ENCODE results near the gene SERPINB4.
A peak's percentile ranks its signal among the peaks of the same experiment; 100 is the strongest.
"Not testable (repeated sequence)": the region's sequence is repeated elsewhere in the genome, so short reads cannot be mapped to it uniquely, and the experiment has no call there.

SERPINB4 gene

GRCh38 chr18:63679820-63680606 is 36.0 kb upstream of the SERPINB4 start:
- no peak for TF ChIP-seq CTCF (IDR thresholded peaks at IDR 0.05; ENCODE audit: insufficient read depth, missing control alignments)
- FAIRE-seq (peak; percentile 90), DNase-seq (ENCODE audit: insufficient read length, low spot score) (no peak)

GRCh38 chr18:63677500-63678225 is 33.6 kb upstream of the SERPINB4 start:
- peak; percentile 93 for FAIRE-seq
- no peak for TF ChIP-seq CTCF (IDR thresholded peaks at IDR 0.05; ENCODE audit: insufficient read depth, missing control alignments)
- no peak for DNase-seq (ENCODE audit: insufficient read length, low spot score)

- DNase-seq (ENCODE audit: insufficient read length, low spot score) = no peak
- TF ChIP-seq CTCF (IDR thresholded peaks at IDR 0.05; ENCODE audit: insufficient read depth, missing control alignments) = peak; percentile 6
- peak; percentile 98 for FAIRE-seq
These were observed 32.7 kb upstream of the SERPINB4 start for GRCh38 chr18:63676526-63677323.

GRCh38 chr18:63664571-63664970 is 20.5 kb upstream of the SERPINB4 start:
- FAIRE-seq (no peak), DNase-seq (ENCODE audit: insufficient read length, low spot score) (no peak)
- no peak for TF ChIP-seq CTCF (IDR thresholded peaks at IDR 0.05; ENCODE audit: insufficient read depth, missing control alignments)

- not testable (repeated sequence) for FAIRE-seq
These were observed 17.7 kb upstream of the SERPINB4 start, which contains the start of gene SERPINB3 for GRCh38 chr18:63661750-63662149. Gene SERPINB3 (minus strand): TSS chr18:63661893. CDS start chr18:63661216, 677 bp downstream.

GRCh38 chr18:63658920-63659319 is 14.9 kb upstream of the SERPINB4 start:
- DNase-seq (ENCODE audit: insufficient read length, low spot score); FAIRE-seq: not testable (repeated sequence)

More at GRCh38 chr18:63661750-63662149, 17.7 kb upstream of the SERPINB4 start, which contains the start of gene SERPINB3:
- not testable (repeated sequence) for DNase-seq (ENCODE audit: insufficient read length, low spot score)

- not testable (repeated sequence) for FAIRE-seq; DNase-seq (ENCODE audit: insufficient read length, low spot score)
These were observed 6.2 kb upstream of the SERPINB4 start for GRCh38 chr18:63650271-63650670.

- peak; percentile 73 for FAIRE-seq
- no peak for TF ChIP-seq CTCF (IDR thresholded peaks at IDR 0.05; ENCODE audit: insufficient read depth, missing control alignments)
These were observed 4.2 kb upstream of the SERPINB4 start for GRCh38 chr18:63648241-63648640.

More at GRCh38 chr18:63648241-63648640, 4.2 kb upstream of the SERPINB4 start:
- DNase-seq (ENCODE audit: insufficient read length, low spot score) = no peak
